Lung (tissue), 12 donors: ENCODE results near the gene CPO. TPM values are rescaled to one million over a fixed set of nuclear protein-coding genes. Genes with fewer than 3 reads are reported as not detected.

Experiments used
- ATAC-seq: fragments of 200-7000 bp; cut with Tn5 transposase; one replicate; pipeline ENCODE4 v1.9.1; 2020; ENCODE audit warnings: moderate number of reproducible peaks; ENCODE audit not compliant: insufficient read depth, low FRiP score
- DNase-seq, 3 donors: peaks; one replicate each; pipeline ENCODE4 v3.0.0-alpha.2; 2013 to 2017
- H3K27ac ChIP-seq, 2 donors: one replicate each; pipeline ENCODE4 v1.5.1; 2013; ENCODE audit warnings: mild to moderate bottlenecking in 2 of 2, moderate library complexity in 2 of 2, control low read depth in 1 of 2, inconsistent platforms in 1 of 2, low read depth in 1 of 2, low read length in 1 of 2
- H3K27me3 ChIP-seq, 3 donors: one replicate each; pipeline ENCODE4 v1.5.1; 2013; ENCODE audit warnings: low read length in 2 of 3; ENCODE audit not compliant: control insufficient read depth in 3 of 3, insufficient read depth in 3 of 3
- H3K36me3 ChIP-seq, 4 donors: one replicate each; pipeline ENCODE4 v1.5.1; 2013; ENCODE audit warnings: low read length in 4 of 4, mild to moderate bottlenecking in 1 of 4, moderate library complexity in 1 of 4; ENCODE audit not compliant: control insufficient read depth in 4 of 4, insufficient read depth in 4 of 4
- H3K4me1 ChIP-seq, 5 donors: one replicate each; pipeline ENCODE4 v1.5.1; 2013; ENCODE audit warnings: low read length in 5 of 5, mild to moderate bottlenecking in 2 of 5, moderate library complexity in 1 of 5; ENCODE audit not compliant: control insufficient read depth in 5 of 5, insufficient read depth in 5 of 5
- H3K4me3 ChIP-seq: one replicate; pipeline ENCODE4 v1.5.1; 2013; ENCODE audit warnings: mild to moderate bottlenecking, control low read depth, moderate library complexity
- H3K9ac ChIP-seq, 2 donors: one replicate each; pipeline ENCODE4 v1.5.1; 2013; ENCODE audit warnings: low read length in 2 of 2, control low read depth in 1 of 2; ENCODE audit not compliant: insufficient read depth in 1 of 2
- H3K9me3 ChIP-seq, 4 donors: one replicate each; pipeline ENCODE4 v1.5.1; 2013; ENCODE audit warnings: low read length in 3 of 4, mild to moderate bottlenecking in 1 of 4, moderate library complexity in 1 of 4; ENCODE audit not compliant: control insufficient read depth in 4 of 4, insufficient read depth in 3 of 4
- CTCF ChIP-seq: IDR thresholded peaks from 2 replicates; pipeline ENCODE4 v1.5.1; 2012; ENCODE audit warnings: mild to moderate bottlenecking; ENCODE audit errors: control extremely low read depth, extremely low read depth
- WGBS, 2 donors: extraction: QIAGEN DNeasy Blood & Tissue Kit; methylation state at CpG; one replicate each; pipeline ENCODE4 v1.1.7; 2013; 5-methylcytosine and 5-hydroxymethylcytosine counted together
- polyA plus RNA-seq, 2 donors: library from polyadenylated mRNA; stranded (reverse); fragments of 200-250 nt; gene quantifications; one replicate each; pipeline ENCODE4 v1.2.1, GENCODE V29; 2013
- total RNA-seq, 2 donors: library from RNA; depleted of rRNA in 1 of 2; stranded (reverse); fragments of >200 nt in 1 of 2; gene quantifications; one replicate each; pipeline ENCODE4 v1.2.1, GENCODE V29; 2014 to 2021
- donor health status: control.
- donor health status: control.
- donor health status: Bipolar disorder and iron deficiency.
- donor health status: healthy.
- donor health status: DM: yes; HTN: yes; CAD: no.

CPO gene
- total and polyA plus RNA-seq, 4 donors, result 0.07 to 0.20 (median 0.14) TPM; not detected in 1

- Histone ChIP-seq H3K9me3 (no peaks in the 10 kb centered on the region), H3K4me1 (no peaks in the 10 kb centered on the region), H3K9ac (no peak overlapping the region), H3K27ac (no peak overlapping the region), H3K27me3 (no peaks in the 10 kb centered on the region), H3K4me3 (no peak overlapping the region), H3K36me3 (no peaks in the 10 kb centered on the region)
- DNase-seq (no peak), ATAC-seq (no peak)
- 31 to 63% methylated on average over 2 of the region's 2 CpGs for whole genome bisulfite sequencing, 2 donors
- TF ChIP-seq CTCF, result no peak
These were observed 21.1 kb upstream of the CPO start for GRCh38 chr2:206918263-206918662.

- no peak for ATAC-seq
- Histone ChIP-seq H3K27ac (no peak overlapping the region), H3K4me3 (no peak overlapping the region), H3K9me3 (no peaks in the 10 kb centered on the region), H3K36me3 (no peaks in the 10 kb centered on the region), H3K27me3 (no peaks in the 10 kb centered on the region), H3K4me1 (no peaks in the 10 kb centered on the region), H3K9ac (no peak overlapping the region)
- 88 to 95% methylated on average over 3 of the region's 3 CpGs for WGBS, 2 donors
- no peak for TF ChIP-seq CTCF
- DNase-seq, result no peak
These were observed 19.0 kb upstream of the CPO start for GRCh38 chr2:206920310-206920709.

- H3K4me3 ChIP-seq, result no peak overlapping the region
- DNase-seq (no peak), ATAC-seq (no peak)
- no peaks in the 10 kb centered on the region for H3K9me3 ChIP-seq
- no peak overlapping the region for H3K9ac ChIP-seq
- H3K27me3 ChIP-seq, result no peaks in the 10 kb centered on the region
- H3K27ac ChIP-seq, result no peak overlapping the region
- H3K36me3 ChIP-seq, result no peaks in the 10 kb centered on the region
- H3K4me1 ChIP-seq, result no peaks in the 10 kb centered on the region
- TF ChIP-seq CTCF, result no peak
- WGBS, 2 donors, result 85 to 86% methylated on average over 2 of the region's 2 CpGs
These were observed 18.4 kb upstream of the CPO start for GRCh38 chr2:206920951-206921350.

- ATAC-seq (no peak), DNase-seq (no peak)
- Histone ChIP-seq H3K4me1 (no peaks in the 10 kb centered on the region), H3K27me3 (no peaks in the 10 kb centered on the region), H3K27ac (no peak overlapping the region), H3K4me3 (no peak overlapping the region), H3K9ac (no peak overlapping the region), H3K9me3 (no peaks in the 10 kb centered on the region), H3K36me3 (no peaks in the 10 kb centered on the region)
- TF ChIP-seq CTCF, result no peak
- WGBS, 2 donors, result 87 to 88% methylated on average over 5 of the region's 5 CpGs
These were observed 17.8 kb upstream of the CPO start for GRCh38 chr2:206921529-206921928.
